HL-60 (cell line): Measurements from ENCODE around the gene NDE1.

Source experiments
- CTCF ChIP-seq: IDR thresholded peaks from one replicate; pipeline ENCODE4 v1.5.1; 2011; ENCODE audit warnings: low read length, control low read depth, inconsistent platforms; ENCODE audit not compliant: insufficient read depth
- GABPA ChIP-seq: IDR thresholded peaks from 2 replicates; pipeline ENCODE4 v1.6.1; 2012; ENCODE audit warnings: low read depth
- SPI1 ChIP-seq: IDR thresholded peaks from 2 replicates; pipeline ENCODE4 v1.6.1; 2012; ENCODE audit warnings: low read depth, mild to moderate bottlenecking, borderline replicate concordance

DNA sequence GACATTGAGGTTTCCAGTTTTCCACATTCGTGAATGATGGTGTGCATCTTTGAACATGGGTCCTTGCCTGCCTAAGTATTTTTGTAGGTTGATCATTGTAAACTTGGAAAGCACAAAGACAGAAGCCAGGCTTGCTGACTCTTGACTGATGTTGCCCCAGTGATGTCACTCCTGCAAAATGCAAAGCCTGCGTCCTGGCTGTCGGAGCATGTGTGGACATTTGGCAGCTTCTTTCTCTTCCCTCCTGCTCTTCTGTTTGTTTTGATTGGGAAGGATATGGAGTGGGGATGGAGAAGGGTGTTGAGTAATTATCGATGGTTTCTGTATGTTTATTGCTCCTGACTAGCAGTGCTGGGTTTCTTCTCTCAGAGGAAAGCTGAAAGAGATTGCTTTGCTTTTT is 3.2 kb downstream of the NDE1 start:
- no peak for TF ChIP-seq CTCF
- no peak for TF ChIP-seq GABPA
- no peak for TF ChIP-seq SPI1
